ENCODE measurements around the gene ATP5ME. TPM values are rescaled to one million over a fixed set of nuclear protein-coding genes. Genes with fewer than 3 reads are reported as not detected.

Gene ATP5ME
- polyA plus RNA-seq, 1 donor from 2014 or later, result 430 TPM

- H3K36me3 Mint-ChIP-seq, result peaks cover 2% of the 10 kb centered on the region
- H3K9me3 Mint-ChIP-seq, result no peaks in the 10 kb centered on the region
- H3K27ac Mint-ChIP-seq, result no peak overlapping the region
- no peaks in the 10 kb centered on the region for H3K4me1 Mint-ChIP-seq
- no peak overlapping the region for H3K4me3 Mint-ChIP-seq
- H3K27me3 Mint-ChIP-seq, result peaks cover 5% of the 10 kb centered on the region
Observed at GRCh38 chr4:625631-626161, 48.4 kb downstream of the ATP5ME start.

DNA sequence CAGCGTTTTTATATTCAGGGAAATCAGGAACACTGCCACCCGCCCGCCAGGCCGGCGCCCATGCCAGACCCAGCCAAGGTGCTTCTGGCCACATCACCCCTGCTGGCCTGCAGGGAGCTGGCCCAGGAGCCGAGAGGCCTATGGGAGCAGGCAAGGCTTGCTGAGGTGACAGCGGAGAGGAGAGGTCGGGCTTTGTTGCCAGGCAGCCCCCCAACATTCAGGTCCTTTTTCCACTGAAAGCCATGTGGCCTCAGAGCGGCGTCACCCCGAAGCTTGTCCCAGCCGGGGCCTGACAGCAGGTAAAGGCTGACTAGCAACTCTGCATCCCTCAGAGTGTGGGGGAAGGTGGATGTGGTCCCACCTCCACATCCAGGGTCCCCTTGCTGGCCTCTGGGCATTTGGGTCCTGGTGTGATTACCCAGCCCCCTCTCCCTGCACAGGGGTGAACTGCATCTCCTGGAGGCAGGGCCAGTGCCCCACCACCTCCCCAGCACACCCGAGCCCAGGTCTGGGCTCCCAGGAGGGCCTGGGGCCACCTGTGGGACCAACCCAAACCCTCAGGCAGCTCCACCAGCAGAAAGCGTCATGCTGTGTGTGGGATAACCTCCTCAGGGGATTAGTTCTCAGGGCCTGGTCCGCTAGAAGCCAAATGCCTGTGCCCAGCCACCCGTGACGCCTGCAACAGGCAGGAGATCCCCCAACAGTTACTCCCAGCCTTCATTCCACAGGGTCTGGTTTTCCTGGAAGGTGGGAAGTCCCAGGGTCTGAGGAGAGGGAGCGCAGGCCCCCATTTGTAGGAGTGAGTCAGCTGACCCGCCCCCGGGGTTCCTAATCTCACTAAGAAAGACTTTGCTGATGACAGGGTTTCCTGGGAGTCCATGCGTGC is 49.1 kb downstream of the ATP5ME start, which contains the start of gene PDE6B:
TSS of gene PDE6B (plus strand) at position 869 of the 886 bp plus-strand sequence. CDS start 54 bp downstream, outside the sequence.
- peaks cover 2% of the 10 kb centered on the region for H3K36me3 Mint-ChIP-seq
- H3K9me3 Mint-ChIP-seq, result no peaks in the 10 kb centered on the region
- no peaks in the 10 kb centered on the region for H3K4me1 Mint-ChIP-seq
- H3K27ac Mint-ChIP-seq, result no peak within 1 kb of the TSS
- H3K4me3 Mint-ChIP-seq, result no peak within 1 kb of the TSS
- peaks cover 6% of the 10 kb centered on the region for H3K27me3 Mint-ChIP-seq

DNA sequence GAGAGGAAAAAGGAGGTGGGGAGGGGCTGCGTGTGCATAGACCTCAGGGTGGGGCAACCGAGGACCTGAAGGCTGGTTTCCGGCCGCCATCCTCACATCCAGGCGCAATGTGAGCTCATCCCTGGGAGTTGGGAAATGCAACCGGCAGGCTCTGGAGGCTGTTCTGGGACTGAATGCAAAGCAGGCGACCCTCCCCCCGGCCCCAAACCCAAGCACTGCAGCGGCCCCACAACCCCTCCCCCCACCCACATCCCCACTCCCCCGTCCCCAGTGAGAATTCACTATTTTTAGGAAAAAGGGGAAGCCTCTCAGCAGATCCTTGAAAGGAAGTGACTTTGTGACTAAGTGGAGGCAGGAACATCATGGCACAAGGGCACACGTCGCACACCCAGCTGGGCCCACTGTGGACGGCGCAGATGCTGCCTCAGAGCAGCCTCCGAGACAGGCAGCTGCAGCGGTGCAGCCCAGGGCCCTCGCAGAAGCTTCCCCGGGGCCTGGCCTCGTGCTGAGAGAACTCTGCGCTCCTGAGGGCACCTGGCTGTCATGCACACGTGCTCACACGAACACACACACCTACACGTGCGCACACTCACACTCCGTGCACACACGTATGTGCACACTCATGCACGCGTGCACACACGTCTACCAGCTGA is 50.0 kb downstream of the ATP5ME start:
- H3K4me3 Mint-ChIP-seq, result no peak overlapping the region
- no peaks in the 10 kb centered on the region for H3K9me3 Mint-ChIP-seq
- H3K36me3 Mint-ChIP-seq, result peaks cover 2% of the 10 kb centered on the region
- H3K27me3 Mint-ChIP-seq, result peaks cover 6% of the 10 kb centered on the region
- no peaks in the 10 kb centered on the region for H3K4me1 Mint-ChIP-seq
- H3K27ac Mint-ChIP-seq, result no peak overlapping the region

- H3K4me1 Mint-ChIP-seq, result no peaks in the 10 kb centered on the region
- peaks cover 6% of the 10 kb centered on the region for H3K27me3 Mint-ChIP-seq
- H3K36me3 Mint-ChIP-seq, result peaks cover 2% of the 10 kb centered on the region
- no peak overlapping the region for H3K4me3 Mint-ChIP-seq
- H3K9me3 Mint-ChIP-seq, result no peaks in the 10 kb centered on the region
- no peak overlapping the region for H3K27ac Mint-ChIP-seq
Observed at GRCh38 chr4:622996-623913, 50.8 kb downstream of the ATP5ME start.

Other genes with a start within 250 kb of the ATP5ME start
- 42.7 TPM for gene ZNF721, start 175.1 kb downstream of the ATP5ME start, polyA plus RNA-seq
- 26.7 TPM for gene PIGG, start 175.1 kb downstream of the ATP5ME start, polyA plus RNA-seq
- gene TMEM271, start 98.0 kb downstream of the ATP5ME start, polyA plus RNA-seq, result not detected
- gene PDE6B, start 48.7 kb downstream of the ATP5ME start, polyA plus RNA-seq, result 16.6 TPM
- gene MYL5, start 266 bp upstream of the ATP5ME start, polyA plus RNA-seq, result 8.3 TPM
- 0.97 TPM for gene SLC49A3, start 14.9 kb upstream of the ATP5ME start, polyA plus RNA-seq
- 6.1 TPM for gene PCGF3, start 31.6 kb upstream of the ATP5ME start, polyA plus RNA-seq
- not detected for gene CPLX1, start 151.9 kb upstream of the ATP5ME start, polyA plus RNA-seq